ENCODE results near the gene PGAM4. TPM values are rescaled to one million over a fixed set of nuclear protein-coding genes. Genes with fewer than 3 reads are reported as not detected.
"Not testable (repeated sequence)": the region's sequence is repeated elsewhere in the genome, so short reads cannot be mapped to it uniquely, and the experiment has no call there.

The PGAM4 gene
- total RNA-seq, 1 experiment from 2014 or later, result 0.46 TPM

DNA sequence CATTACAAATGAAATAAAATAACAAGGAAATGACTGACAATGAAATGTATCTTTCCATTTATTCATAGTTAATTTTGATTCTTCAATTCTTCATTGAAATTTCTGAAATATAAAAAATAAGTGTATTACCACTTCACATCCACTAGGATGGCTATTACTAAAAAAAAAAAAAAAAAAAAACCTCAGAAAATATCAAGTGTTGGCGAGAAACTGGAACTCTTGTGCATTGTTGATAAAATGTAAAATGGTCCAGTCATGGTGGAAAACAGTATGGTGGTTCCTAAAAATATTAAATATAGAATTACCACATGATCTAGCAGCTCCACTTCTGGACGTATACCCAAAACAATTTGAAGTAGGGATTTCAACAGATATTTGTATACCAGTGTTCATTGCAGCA, 22.9 kb downstream of the PGAM4 start (continued):
- no peak for TF ChIP-seq MAX (CRISPR knock-in tag; IDR thresholded peaks at IDR 0.05)
- TF ChIP-seq TCF7 (CRISPR knock-in tag; IDR thresholded peaks at IDR 0.05; ENCODE audit: low read depth), result no peak
- TF ChIP-seq FOXP1 (CRISPR knock-in tag; IDR thresholded peaks at IDR 0.05; ENCODE audit: borderline replicate concordance), result no peak
- TF ChIP-seq, protein P1, sequence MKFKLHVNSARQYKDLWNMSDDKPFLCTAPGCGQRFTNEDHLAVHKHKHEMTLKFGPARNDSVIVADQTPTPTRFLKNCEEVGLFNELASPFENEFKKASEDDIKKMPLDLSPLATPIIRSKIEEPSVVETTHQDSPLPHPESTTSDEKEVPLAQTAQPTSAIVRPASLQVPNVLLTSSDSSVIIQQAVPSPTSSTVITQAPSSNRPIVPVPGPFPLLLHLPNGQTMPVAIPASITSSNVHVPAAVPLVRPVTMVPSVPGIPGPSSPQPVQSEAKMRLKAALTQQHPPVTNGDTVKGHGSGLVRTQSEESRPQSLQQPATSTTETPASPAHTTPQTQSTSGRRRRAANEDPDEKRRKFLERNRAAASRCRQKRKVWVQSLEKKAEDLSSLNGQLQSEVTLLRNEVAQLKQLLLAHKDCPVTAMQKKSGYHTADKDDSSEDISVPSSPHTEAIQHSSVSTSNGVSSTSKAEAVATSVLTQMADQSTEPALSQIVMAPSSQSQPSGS (CRISPR knock-in tag; IDR thresholded peaks at IDR 0.05; ENCODE audit: borderline replicate concordance, low read depth), result no peak
- TF ChIP-seq TP53 (CRISPR knock-in tag; IDR thresholded peaks at IDR 0.05), result no peak
- TF ChIP-seq, protein P2, sequence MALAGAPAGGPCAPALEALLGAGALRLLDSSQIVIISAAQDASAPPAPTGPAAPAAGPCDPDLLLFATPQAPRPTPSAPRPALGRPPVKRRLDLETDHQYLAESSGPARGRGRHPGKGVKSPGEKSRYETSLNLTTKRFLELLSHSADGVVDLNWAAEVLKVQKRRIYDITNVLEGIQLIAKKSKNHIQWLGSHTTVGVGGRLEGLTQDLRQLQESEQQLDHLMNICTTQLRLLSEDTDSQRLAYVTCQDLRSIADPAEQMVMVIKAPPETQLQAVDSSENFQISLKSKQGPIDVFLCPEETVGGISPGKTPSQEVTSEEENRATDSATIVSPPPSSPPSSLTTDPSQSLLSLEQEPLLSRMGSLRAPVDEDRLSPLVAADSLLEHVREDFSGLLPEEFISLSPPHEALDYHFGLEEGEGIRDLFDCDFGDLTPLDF (CRISPR knock-in tag; IDR thresholded peaks at IDR 0.05), result no peak
- TF ChIP-seq HMGA2 (CRISPR knock-in tag; IDR thresholded peaks at IDR 0.05), result no peak
- TF ChIP-seq, protein P3, sequence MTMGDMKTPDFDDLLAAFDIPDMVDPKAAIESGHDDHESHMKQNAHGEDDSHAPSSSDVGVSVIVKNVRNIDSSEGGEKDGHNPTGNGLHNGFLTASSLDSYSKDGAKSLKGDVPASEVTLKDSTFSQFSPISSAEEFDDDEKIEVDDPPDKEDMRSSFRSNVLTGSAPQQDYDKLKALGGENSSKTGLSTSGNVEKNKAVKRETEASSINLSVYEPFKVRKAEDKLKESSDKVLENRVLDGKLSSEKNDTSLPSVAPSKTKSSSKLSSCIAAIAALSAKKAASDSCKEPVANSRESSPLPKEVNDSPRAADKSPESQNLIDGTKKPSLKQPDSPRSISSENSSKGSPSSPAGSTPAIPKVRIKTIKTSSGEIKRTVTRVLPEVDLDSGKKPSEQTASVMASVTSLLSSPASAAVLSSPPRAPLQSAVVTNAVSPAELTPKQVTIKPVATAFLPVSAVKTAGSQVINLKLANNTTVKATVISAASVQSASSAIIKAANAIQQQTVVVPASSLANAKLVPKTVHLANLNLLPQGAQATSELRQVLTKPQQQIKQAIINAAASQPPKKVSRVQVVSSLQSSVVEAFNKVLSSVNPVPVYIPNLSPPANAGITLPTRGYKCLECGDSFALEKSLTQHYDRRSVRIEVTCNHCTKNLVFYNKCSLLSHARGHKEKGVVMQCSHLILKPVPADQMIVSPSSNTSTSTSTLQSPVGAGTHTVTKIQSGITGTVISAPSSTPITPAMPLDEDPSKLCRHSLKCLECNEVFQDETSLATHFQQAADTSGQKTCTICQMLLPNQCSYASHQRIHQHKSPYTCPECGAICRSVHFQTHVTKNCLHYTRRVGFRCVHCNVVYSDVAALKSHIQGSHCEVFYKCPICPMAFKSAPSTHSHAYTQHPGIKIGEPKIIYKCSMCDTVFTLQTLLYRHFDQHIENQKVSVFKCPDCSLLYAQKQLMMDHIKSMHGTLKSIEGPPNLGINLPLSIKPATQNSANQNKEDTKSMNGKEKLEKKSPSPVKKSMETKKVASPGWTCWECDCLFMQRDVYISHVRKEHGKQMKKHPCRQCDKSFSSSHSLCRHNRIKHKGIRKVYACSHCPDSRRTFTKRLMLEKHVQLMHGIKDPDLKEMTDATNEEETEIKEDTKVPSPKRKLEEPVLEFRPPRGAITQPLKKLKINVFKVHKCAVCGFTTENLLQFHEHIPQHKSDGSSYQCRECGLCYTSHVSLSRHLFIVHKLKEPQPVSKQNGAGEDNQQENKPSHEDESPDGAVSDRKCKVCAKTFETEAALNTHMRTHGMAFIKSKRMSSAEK (CRISPR knock-in tag; IDR thresholded peaks at IDR 0.05; ENCODE audit: borderline replicate concordance), result no peak
- no peak for TF ChIP-seq ZNF138 (CRISPR knock-in tag; conservative IDR thresholded peaks at IDR 0.05)

DNA sequence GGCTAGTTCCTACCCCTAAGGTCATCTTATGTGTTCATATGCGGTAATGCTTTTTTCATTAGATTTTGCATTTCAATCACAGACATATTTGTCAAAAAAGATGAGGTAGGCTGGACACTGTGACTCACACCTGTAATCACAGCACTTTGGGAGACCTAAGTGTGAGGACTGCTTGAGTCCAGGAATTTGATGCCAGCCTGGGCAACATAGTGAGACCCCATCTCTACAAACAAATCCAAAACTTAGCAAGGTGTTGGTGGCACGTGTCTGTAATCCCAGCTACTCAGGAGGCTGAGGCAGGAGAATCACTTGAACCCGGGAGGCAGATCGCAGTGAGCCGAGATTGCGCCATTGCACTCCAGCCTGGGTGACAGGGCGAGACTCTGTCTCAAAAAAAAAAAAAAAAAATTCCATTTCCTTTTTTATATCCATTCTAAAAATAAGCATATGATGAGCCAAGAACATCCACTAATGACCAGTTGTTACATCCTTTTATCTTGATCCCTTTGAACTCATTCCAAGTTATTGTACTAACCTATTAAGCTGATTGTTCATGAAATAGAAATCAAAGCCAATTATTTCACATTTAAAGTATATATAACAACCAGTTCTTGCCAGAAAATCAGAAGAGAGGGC, 23.4 kb downstream of the PGAM4 start:
- Mint-ChIP-seq H3K4me1 (no peaks in the 10 kb centered on the region), H3K9me3 (no peaks in the 10 kb centered on the region), H3K36me3 (no peaks in the 10 kb centered on the region; the same call in 1 of the 2 replicates), H3K4me3 (no peak overlapping the region), H3K27me3 (ENCODE audit: low read depth) (no peaks in the 10 kb centered on the region; the same call in 1 of the 2 replicates), H3K27ac (no peak overlapping the region)
- ChIA-PET CTCF (no interaction called here), POLR2A (no interaction called here)
- DNase-seq (ENCODE audit: low spot score) (no peak), ATAC-seq (no peak)
- TF ChIP-seq MAX (CRISPR knock-in tag; IDR thresholded peaks at IDR 0.05) (no peak), NFATC4 (CRISPR knock-in tag; IDR thresholded peaks at IDR 0.05) (no peak), CREM (CRISPR knock-in tag; IDR thresholded peaks at IDR 0.05) (no peak), TEAD1 (CRISPR knock-in tag; IDR thresholded peaks at IDR 0.05) (no peak)
- TF ChIP-seq, protein P4, sequence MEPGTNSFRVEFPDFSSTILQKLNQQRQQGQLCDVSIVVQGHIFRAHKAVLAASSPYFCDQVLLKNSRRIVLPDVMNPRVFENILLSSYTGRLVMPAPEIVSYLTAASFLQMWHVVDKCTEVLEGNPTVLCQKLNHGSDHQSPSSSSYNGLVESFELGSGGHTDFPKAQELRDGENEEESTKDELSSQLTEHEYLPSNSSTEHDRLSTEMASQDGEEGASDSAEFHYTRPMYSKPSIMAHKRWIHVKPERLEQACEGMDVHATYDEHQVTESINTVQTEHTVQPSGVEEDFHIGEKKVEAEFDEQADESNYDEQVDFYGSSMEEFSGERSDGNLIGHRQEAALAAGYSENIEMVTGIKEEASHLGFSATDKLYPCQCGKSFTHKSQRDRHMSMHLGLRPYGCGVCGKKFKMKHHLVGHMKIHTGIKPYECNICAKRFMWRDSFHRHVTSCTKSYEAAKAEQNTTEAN (CRISPR knock-in tag; IDR thresholded peaks at IDR 0.05), result no peak

- H3K9me3 Mint-ChIP-seq; ATAC-seq; H3K27me3 Mint-ChIP-seq (ENCODE audit: low read depth); H3K27ac Mint-ChIP-seq; H3K4me1 Mint-ChIP-seq; H3K4me3 Mint-ChIP-seq; CTCF ChIA-PET; H3K36me3 Mint-ChIP-seq; POLR2A ChIA-PET; DNase-seq (ENCODE audit: low spot score): not testable (repeated sequence)
These were observed 24.4 kb downstream of the PGAM4 start for GRCh38 chrX:77945031-77945430.
